Neural progenitor cell (in vitro differentiated cells): ENCODE measurements around the gene MKNK2. TPM values are rescaled to one million over a fixed set of nuclear protein-coding genes. Genes with fewer than 3 reads are reported as not detected.

Source experiments
- DNase-seq: peaks from one replicate; pipeline ENCODE4 v3.0.0-alpha.2; 2016; ENCODE audit warnings: low spot score
- H2AFZ ChIP-seq: fragments of 200-600 bp; sonication (generic); replicated peaks from 2 replicates; pipeline ENCODE4 v1.6.1; 2016; ENCODE audit warnings: antibody characterized with exemption
- H3F3A ChIP-seq: fragments of 200-600 bp; sonication (generic); 2 replicates; pipeline ENCODE4 v1.6.1; 2016; ENCODE audit warnings: antibody characterized with exemption, low read depth
- H3K27ac ChIP-seq: fragments of 200-600 bp; sonication (generic); 2 replicates; pipeline ENCODE4 v1.5.1; 2016; ENCODE audit warnings: mild to moderate bottlenecking
- H3K27me3 ChIP-seq: fragments of 200-600 bp; sonication (generic); 2 replicates; pipeline ENCODE4 v1.6.1; 2016; ENCODE audit warnings: mild to moderate bottlenecking, moderate library complexity
- H3K36me3 ChIP-seq: fragments of 200-600 bp; sonication (generic); 2 replicates; pipeline ENCODE4 v1.5.1; 2016
- H3K4me1 ChIP-seq: fragments of 200-600 bp; sonication (generic); 2 replicates; pipeline ENCODE4 v1.6.1; 2016; ENCODE audit warnings: mixed run types
- H3K4me2 ChIP-seq: fragments of 200-600 bp; sonication (generic); 2 replicates; pipeline ENCODE4 v1.6.1; 2016
- H3K4me3 ChIP-seq: fragments of 200-600 bp; sonication (generic); 2 replicates; pipeline ENCODE4 v1.5.1; 2016
- H3K79me2 ChIP-seq: fragments of 200-600 bp; sonication (generic); 2 replicates; pipeline ENCODE4 v1.6.1; 2016; ENCODE audit warnings: low read depth
- H3K9ac ChIP-seq: fragments of 200-600 bp; sonication (generic); 2 replicates; pipeline ENCODE4 v1.6.1; 2016
- H3K9me3 ChIP-seq: fragments of 200-600 bp; sonication (generic); 2 replicates; pipeline ENCODE4 v1.5.1; 2016; ENCODE audit warnings: low read depth
- H4K20me1 ChIP-seq: fragments of 200-600 bp; sonication (generic); 2 replicates; pipeline ENCODE4 v1.6.1; 2016; ENCODE audit warnings: low read depth
- H3K27ac Mint-ChIP-seq: 3 replicates; pipeline ENCODE4 v1.8.0; 2021; ENCODE audit warnings: mixed read lengths
- H3K27me3 Mint-ChIP-seq: 2 replicates; pipeline ENCODE4 v1.8.0; 2022; ENCODE audit warnings: low read depth, mild to moderate bottlenecking, inconsistent platforms, moderate library complexity, mixed read lengths; ENCODE audit not compliant: insufficient read depth
- H3K36me3 Mint-ChIP-seq: 3 replicates; pipeline ENCODE4 v1.8.0; 2021; ENCODE audit warnings: mixed read lengths
- H3K4me1 Mint-ChIP-seq: 3 replicates; pipeline ENCODE4 v1.8.0; 2021; ENCODE audit warnings: mixed read lengths
- H3K4me3 Mint-ChIP-seq: 3 replicates; pipeline ENCODE4 v1.8.0; 2021; ENCODE audit warnings: mild to moderate bottlenecking, moderate library complexity, mixed read lengths
- H3K9me3 Mint-ChIP-seq: 3 replicates; pipeline ENCODE4 v1.8.0; 2020; ENCODE audit warnings: mixed read lengths
- CTCF ChIP-seq: fragments of 200-600 bp; sonication (generic); IDR thresholded peaks from 2 replicates; pipeline ENCODE4 v1.5.1; 2017; ENCODE audit warnings: antibody characterized with exemption, mild to moderate bottlenecking
- EZH2 ChIP-seq: fragments of 200-600 bp; sonication (generic); IDR thresholded peaks from 2 replicates; pipeline ENCODE4 v1.6.1; 2017; ENCODE audit warnings: antibody characterized with exemption, mild to moderate bottlenecking, moderate library complexity
- EZH2phosphoT487 ChIP-seq: fragments of 200-600 bp; sonication (generic); IDR thresholded peaks from 2 replicates; pipeline ENCODE4 v1.6.1; 2017; ENCODE audit warnings: antibody characterized with exemption
- total RNA-seq: library from RNA; depleted of rRNA; stranded (reverse); fragments of >200 nt; gene quantifications from 2 replicates; pipeline ENCODE4 v1.2.3, GENCODE V29; 2015; ENCODE audit warnings: low replicate concordance

The MKNK2 gene
- total RNA-seq, 1 donor from 2014 or later = 46.0 TPM

GRCh38 chr19:2033825-2034159 is 17.3 kb downstream of the MKNK2 start:
- TF ChIP-seq EZH2 (no peak), CTCF (no peak), EZH2phosphoT487 (no peak)
- Histone ChIP-seq H3K4me3 (no peak overlapping the region), H2AFZ (no peak overlapping the region), H3K4me1 (peaks cover 9% of the 10 kb centered on the region), H3F3A (peaks cover 48% of the 10 kb centered on the region), H3K9me3 (no peaks in the 10 kb centered on the region), H3K79me2 (no peaks in the 10 kb centered on the region), H3K36me3 (no peaks in the 10 kb centered on the region), H3K9ac (no peak overlapping the region), H3K27me3 (no peaks in the 10 kb centered on the region), H3K4me2 (no peak overlapping the region), H4K20me1 (peaks cover 6% of the 10 kb centered on the region), H3K27ac (no peak overlapping the region)
- Mint-ChIP-seq H3K4me3 (no peak overlapping the region), H3K4me1 (peaks cover 15% of the 10 kb centered on the region), H3K9me3 (peaks cover 2% of the 10 kb centered on the region), H3K27ac (no peak overlapping the region), H3K36me3 (peaks cover 4% of the 10 kb centered on the region), H3K27me3 (peaks cover 5% of the 10 kb centered on the region)
- DNase-seq = no peak

GRCh38 chr19:2033115-2033824 is 17.8 kb downstream of the MKNK2 start:
- no peaks in the 10 kb centered on the region for H3K9me3 ChIP-seq
- no peak overlapping the region for H3K9ac ChIP-seq
- H3K4me3 Mint-ChIP-seq = no peak overlapping the region
- H3K9me3 Mint-ChIP-seq = peaks cover 2% of the 10 kb centered on the region
- peaks cover 49% of the 10 kb centered on the region for H3F3A ChIP-seq
- no peaks in the 10 kb centered on the region for H3K36me3 ChIP-seq
- peaks cover 2% of the 10 kb centered on the region for H4K20me1 ChIP-seq
- DNase-seq = no peak
- H3K4me1 Mint-ChIP-seq = peaks cover 18% of the 10 kb centered on the region
- H3K4me2 ChIP-seq = no peak overlapping the region
- H3K27ac ChIP-seq = no peak overlapping the region
- no peak overlapping the region for H3K27ac Mint-ChIP-seq
- TF ChIP-seq CTCF = no peak
- no peak for TF ChIP-seq EZH2phosphoT487
- TF ChIP-seq EZH2 = no peak
- H3K79me2 ChIP-seq = no peaks in the 10 kb centered on the region
- H3K4me1 ChIP-seq = peaks cover 9% of the 10 kb centered on the region
- H2AFZ ChIP-seq = no peak overlapping the region
- no peaks in the 10 kb centered on the region for H3K27me3 ChIP-seq
- no peak overlapping the region for H3K4me3 ChIP-seq
- H3K36me3 Mint-ChIP-seq = peaks cover 4% of the 10 kb centered on the region
- peaks cover 5% of the 10 kb centered on the region for H3K27me3 Mint-ChIP-seq

GRCh38 chr19:2032296-2032941 is 18.6 kb downstream of the MKNK2 start:
- H3K9me3 ChIP-seq = no peaks in the 10 kb centered on the region
- peak overlapping the region; percentile 79 for H2AFZ ChIP-seq
- peaks cover 45% of the 10 kb centered on the region for H3F3A ChIP-seq
- no peaks in the 10 kb centered on the region for H4K20me1 ChIP-seq
- peaks cover 9% of the 10 kb centered on the region for H3K4me1 ChIP-seq
- H3K79me2 ChIP-seq = no peaks in the 10 kb centered on the region
- H3K27me3 ChIP-seq = no peaks in the 10 kb centered on the region
- DNase-seq = peak; percentile 31
- peaks cover 2% of the 10 kb centered on the region for H3K9me3 Mint-ChIP-seq
- H3K4me2 ChIP-seq = peak overlapping the region; percentile 52
- H3K27me3 Mint-ChIP-seq = peaks cover 5% of the 10 kb centered on the region
- H3K9ac ChIP-seq = no peak overlapping the region
- peaks cover 1% of the 10 kb centered on the region for H3K36me3 Mint-ChIP-seq
- no peaks in the 10 kb centered on the region for H3K36me3 ChIP-seq
- no peak overlapping the region for H3K4me3 Mint-ChIP-seq
- H3K4me3 ChIP-seq = no peak overlapping the region
- TF ChIP-seq CTCF (no peak), EZH2phosphoT487 (no peak), EZH2 (no peak)
- H3K4me1 Mint-ChIP-seq = peaks cover 17% of the 10 kb centered on the region
- peak overlapping the region; percentile 92 for H3K27ac Mint-ChIP-seq
- no peak overlapping the region for H3K27ac ChIP-seq
